Endometrium (tissue), 2 donors: ENCODE data around the gene MKLN1.
A peak's percentile ranks its signal among the peaks of the same experiment; 100 is the strongest.

Source experiments
- FAIRE-seq: peaks from 2 replicates; lab custom pipeline; 2012; peaks lifted over from hg19 to GRCh38; lab: Jason Lieb, UNC
- donor health status: control.
- donor health status: control.

Gene MKLN1

DNA sequence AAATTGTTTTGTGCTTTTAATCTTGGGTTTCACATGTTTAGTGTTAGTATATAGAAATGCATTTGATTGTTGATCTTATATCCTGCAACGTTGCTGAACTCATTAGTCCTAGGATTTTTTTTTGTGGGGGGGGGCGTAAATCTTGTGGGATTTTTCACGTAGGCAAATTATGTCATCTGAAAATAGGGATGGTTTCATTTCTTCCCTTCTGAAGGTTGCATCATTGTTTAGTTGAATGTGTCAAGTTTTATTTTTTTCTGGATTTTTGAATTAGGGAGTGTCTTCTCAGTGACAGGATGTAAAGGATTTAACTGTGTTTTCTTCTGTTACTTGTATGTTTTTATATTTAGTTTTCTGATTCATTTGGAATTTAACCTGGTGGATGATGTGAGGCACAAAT, 26.7 kb downstream of the MKLN1 start:
- FAIRE-seq: no peak

DNA sequence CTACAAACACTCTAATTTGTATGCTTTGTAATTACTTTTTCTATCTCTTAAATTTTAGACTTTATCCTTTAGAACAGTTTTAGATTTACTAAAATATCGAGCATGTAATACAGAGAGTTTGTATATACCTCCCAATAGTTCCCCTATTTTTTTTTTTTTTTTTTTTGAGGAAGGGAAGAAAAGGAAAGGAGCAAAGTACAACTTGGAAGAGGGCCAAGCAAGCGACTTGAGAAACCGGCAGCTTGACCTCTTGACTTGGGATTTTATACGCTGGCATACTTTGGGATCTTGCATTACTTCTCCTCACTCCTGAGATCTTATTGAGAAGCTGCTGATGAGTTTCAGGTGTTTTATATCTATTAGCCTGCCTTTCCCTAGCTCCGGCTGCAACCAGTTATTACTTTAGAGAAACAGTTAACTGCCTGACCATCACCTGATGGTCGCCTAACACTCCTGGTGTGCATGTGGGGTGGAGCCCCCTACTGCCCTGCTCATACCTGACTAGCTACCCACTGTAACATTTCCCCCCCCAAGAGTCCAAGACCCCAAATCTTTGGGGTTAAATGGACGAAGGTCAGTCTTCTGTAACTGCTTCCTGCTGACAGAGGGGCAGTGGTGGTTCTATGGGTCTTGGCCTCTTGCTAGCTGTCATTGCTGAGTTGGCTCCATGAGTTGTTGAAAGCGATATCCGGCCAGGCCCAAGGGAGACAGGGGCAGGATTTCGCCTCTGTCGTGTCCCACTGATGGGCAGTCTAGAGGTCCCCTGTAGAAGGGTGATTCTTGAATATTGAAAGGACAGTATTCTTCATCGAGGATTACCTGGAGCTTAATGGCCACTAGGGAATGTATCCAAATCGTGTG, 28.5 kb downstream of the MKLN1 start:
- FAIRE-seq: no peak

DNA sequence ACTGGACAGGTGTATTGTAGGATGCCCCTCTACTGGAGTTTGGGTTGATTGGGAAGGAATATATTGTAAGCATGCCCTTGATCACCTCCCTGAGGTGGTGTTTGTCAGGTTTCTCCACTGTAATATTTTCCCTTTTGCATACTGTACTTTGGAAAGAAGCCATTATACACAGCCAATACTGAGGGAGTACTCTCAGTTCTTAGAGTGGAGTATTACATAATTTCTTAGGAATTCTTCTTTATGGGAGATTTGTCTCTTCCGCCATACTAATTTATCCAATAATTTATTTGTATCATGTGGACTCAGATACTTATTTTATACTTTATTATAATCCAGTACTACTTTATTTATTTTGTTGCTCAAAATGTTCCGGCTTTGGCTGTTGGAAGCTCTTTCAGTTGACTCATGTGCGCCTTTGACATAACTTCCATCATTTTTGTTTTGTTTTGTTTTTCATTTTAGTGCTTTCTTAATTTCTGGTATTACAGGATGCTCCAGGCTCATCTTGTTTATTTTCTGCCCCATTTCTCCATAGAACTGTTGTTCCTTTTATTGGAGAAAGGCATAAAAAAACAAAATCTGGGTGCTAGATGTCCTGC, 29.7 kb downstream of the MKLN1 start:
- peak; percentile 96 for FAIRE-seq

DNA sequence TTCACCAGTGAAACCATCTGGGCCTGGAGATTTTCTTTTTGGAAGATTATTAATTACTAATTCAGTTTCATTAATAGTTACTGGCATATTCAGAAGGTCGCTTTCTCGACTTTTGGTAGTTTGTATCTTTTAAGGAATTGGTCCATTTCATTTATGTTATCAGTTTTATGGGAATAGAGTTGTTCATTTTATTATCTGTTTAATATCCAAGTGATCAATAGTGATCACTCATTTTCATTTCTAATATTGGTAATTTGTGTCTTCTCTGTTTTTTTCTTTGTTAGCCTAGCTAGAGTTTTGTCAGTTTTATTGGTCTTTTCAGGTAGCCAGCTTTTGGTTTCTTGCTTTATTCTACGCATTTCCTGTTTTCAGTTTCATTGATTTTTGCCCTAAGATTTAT, 31.0 kb downstream of the MKLN1 start:
- FAIRE-seq: no peak

DNA sequence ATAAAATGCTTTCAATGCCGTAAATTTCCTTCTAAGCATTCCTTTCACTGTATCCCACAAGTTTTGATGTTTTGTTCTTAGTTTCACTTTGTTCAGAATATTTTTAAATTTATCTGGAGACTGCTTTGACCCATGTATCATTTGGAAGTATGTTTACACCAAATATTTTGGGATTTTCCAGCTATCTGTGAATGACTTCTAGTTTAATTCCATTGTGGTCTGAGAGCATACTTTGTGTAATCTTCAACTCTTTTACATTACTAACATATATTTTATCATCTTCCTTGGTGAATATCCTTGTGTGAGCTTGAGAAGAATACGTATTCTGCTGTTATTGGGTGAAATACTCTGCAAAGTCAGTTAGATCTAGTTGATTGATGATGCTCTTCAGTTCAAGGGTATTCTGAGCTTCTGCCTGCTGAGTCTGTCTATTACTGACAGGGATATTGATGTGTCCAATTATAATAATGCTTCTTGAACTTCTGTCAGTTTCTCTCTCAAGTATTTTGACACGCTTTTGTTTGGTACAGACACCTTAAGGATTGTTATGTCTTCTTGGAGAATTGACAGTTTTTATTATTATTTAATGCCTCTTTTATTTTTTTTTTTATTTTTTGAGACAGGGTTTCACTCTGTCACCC, 31.6 kb downstream of the MKLN1 start:
- FAIRE-seq: peak; percentile 60

DNA sequence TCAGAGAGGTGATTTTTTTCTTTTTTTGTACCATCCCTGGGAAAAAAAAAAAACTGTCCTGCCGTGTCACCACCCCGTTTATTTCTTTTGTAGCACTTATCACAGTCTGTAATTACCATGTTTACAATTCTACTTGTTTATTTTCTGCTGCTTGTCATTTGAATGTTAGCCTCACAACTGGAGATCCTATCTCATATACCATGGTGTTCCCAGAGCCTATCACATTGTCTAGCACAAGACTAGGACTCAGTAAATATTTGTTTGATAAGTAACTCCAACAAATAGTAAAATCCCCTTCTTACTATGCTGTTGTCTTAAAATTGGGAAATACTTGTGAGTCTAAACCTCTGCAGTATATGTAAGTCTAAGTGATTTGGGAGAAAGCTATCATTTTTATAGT, 36.0 kb downstream of the MKLN1 start:
- FAIRE-seq: no peak

DNA sequence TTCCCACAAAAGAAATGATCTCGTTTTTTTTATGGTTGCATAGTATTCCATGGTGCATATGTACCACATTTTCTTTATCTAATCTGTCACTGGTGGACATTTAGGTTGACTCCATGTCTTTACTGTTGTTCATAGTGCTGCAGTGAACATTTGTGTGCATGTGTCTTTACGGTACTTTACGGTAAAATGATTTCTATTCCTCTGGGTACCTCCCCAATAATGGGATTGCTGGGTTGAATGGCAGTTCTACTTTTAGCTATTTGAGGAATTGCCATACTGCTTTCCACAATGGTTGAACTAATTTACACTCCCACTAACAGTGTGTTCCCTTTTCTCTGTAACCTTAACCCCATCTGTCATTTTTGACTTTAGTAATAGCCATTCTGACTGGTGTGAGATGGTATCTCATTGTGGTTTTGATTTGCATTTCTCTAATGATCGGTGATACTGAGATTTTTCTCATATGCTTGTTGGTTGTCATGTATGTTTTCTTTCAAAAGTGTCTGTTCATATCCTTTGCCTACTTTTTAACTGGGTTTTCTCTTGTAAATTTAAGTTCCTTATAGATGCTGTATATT, 37.2 kb downstream of the MKLN1 start:
- FAIRE-seq: no peak

DNA sequence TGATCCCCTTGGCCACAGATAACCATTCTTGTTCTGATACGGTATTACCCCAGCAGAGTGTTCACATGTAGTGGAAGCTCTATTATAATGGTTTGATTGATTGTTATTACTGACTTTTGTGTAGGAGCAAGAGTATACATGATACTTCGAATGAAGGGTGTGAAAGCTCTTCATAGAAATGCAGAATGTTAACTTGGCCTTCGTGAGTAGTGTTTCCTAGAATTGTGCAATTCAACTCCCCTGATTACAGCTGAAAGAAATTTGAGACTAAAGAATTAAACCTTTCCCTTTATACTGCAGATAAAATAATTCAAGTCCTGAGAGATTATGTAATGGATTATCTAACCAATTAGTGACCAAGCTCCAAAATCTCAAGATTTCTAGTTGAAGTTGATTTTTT, 38.2 kb downstream of the MKLN1 start:
- no peak for FAIRE-seq

DNA sequence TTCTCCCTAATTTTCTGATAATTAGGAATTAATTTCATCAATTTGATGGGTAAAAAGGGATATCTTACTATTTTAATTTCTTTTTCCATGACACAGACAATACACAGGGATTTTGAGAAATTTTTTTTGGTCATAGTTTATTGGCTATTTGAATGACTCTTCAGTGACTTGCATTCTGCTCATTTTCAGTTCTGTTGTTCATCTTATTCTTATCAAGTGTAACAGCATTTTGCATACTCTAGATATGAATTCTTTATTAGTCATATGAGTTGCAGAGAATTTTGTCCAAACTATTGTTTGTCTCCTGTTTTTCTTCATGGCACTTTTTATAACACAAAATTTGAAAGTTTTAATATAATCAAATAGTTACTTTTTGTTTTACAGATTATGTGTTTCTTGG, 41.7 kb downstream of the MKLN1 start:
- FAIRE-seq: no peak

DNA sequence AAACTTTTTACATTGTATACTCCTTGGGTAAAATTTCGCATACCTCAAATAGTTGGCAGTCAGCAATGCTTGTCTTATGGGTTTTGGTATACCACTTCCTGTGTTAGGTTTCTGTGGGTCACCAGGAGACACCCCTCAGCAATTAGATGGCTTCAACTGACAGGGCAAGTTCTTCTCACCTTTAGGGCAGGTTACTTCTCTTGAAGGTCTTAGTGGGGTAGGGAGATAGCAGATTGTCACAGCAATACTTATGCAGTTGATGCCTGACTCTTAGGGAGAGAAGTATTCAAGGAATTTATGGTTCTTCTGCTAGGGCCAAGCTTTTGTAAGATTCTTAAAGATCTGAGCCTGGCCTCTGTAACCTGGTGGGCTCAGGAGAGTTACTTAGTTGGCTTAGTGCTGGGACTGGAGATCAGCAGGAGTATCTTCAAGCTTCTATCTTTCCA, 42.9 kb downstream of the MKLN1 start:
- no peak for FAIRE-seq

DNA sequence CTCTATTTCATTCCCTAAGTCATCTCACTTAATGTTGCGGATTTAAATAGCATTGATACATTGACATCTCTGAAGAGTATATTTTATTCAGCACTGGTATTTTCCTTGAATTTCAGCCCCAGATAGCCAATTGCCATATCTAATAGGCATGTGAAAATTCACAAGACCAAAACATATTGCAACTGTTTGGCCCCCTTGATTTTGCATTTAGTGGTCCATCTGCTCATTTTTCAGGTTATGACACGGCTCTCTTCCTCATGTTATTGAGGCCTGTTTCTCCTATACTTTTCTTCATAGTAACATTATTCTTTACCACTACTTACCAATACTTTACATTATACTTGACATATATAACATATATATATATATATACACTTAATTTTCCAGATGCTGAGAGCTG, 43.7 kb downstream of the MKLN1 start:
- FAIRE-seq: no peak

DNA sequence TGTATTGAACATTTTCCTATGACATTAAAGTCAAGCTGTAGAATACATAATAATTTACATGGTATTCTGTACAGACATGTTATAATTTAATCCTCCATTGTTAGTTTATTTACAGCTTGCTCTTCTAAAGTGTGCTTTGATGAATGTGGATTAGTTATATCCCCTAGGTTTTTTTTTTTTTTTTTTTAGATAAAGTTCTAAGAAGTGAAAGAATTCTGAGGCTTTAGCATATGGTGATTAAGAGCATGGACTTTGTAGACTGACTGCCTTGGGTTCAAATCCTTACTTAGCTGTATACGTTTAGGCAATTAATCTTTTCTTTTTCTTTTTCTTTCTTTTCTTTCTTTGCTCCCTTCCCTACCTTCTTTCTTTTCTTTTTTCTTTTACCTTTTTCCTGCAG, 44.9 kb downstream of the MKLN1 start:
- no peak for FAIRE-seq

DNA sequence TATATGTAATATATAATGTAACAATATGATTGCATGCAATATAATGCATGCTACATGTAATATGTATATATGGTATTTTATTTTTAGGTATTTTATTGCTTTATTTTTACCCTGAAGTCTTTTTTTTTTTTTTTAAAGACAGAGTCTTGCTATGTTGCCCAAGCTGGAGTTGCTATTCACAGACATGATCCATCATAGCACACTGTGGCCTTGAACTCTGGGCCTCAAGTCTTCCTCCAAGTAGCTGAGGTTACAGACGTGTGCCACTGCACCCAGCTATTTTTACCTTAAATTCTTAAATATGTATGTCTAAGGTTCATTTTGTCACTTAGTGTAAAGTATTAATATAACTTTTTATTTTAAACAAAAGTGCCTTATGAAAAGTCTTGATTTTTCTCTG, 47.1 kb downstream of the MKLN1 start:
- no peak for FAIRE-seq

DNA sequence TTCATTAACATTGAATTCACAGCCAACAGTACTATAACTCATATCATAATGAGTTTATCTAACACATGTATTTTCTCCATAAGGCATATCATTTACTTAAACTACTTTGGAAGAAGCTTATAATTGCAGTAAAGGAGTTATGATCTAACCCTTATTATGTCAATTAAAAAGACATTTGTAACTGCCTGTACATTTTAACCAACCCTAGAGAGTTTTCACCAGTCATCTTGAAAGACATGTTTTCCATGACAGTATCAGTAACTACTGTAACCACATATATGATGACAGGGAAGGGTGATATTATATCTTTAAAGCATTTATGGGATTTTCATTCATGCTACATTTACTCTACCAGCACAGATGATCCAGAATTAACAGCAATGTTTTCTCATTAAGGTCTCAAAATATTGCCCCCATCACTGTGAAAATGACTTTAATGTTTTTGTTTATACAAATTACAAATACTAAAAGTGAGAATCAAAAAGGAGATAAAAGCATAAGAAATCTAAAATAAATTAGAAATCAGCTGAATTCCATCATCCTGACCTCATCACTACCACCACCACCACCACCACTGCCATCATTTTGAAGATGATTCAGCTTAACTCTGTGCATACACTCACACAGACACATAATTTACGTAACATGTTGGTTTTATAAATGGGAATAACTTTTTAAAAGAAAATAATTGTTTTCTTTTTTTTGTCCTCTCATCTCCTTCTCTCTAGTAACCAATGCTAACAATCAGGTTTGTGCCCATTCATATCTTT, 53.6 kb downstream of the MKLN1 start:
- FAIRE-seq: no peak

DNA sequence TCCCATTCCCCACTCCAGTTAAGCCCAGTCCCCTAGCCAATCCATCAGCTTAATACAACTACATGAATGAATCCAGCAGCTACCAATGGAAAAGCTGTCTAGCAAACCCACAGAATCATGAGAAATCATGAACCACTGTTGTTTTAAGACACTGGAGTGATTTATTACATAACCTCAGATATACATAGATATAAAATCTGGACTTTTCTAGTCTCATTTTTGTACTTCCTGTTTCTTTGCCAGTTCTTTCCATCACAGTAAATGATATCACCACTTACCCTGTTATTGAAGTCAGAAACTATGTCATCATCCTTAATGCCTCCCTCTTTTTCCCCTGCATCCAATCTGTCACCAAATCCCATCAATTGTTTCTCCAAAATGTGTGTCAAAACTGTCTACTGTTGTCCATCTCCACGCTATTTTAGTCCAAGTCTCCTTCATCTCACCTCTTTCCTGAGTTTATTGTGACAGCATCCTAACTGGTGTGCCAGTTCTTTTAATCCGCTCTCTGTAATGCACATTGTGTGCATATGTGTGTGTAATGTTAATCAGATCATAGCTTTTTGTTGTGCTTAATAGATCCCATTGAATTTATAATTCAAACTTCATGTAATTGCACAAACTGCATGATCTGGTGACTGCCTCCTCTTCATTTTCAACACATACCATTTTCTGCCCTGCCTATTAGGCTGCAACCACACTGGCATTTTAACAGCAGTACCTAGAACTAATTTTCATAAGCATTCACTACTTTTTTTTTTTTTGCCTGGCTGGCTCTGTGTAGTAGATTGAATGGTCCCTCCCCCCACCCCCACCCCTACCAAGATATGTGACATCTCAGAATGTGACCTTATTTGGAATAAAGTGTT, 56.0 kb downstream of the MKLN1 start:
- FAIRE-seq: no peak

DNA sequence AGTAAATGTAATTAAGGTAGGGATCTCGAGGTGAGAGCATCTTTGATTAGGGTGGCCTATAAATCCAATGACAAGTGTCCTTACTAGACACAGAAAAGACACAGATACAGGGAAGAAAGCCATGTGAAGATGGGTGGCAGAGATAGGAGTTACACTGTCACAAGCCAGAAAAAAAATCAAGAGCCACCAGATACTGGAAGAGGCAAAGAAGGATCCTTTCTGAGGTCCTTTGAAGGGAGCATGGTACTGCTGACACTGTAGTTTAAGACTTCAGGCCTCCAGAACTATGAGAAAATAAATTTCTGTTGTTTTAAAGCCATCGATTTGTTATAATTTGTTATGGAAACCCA, 56.6 kb downstream of the MKLN1 start:
- no peak for FAIRE-seq

DNA sequence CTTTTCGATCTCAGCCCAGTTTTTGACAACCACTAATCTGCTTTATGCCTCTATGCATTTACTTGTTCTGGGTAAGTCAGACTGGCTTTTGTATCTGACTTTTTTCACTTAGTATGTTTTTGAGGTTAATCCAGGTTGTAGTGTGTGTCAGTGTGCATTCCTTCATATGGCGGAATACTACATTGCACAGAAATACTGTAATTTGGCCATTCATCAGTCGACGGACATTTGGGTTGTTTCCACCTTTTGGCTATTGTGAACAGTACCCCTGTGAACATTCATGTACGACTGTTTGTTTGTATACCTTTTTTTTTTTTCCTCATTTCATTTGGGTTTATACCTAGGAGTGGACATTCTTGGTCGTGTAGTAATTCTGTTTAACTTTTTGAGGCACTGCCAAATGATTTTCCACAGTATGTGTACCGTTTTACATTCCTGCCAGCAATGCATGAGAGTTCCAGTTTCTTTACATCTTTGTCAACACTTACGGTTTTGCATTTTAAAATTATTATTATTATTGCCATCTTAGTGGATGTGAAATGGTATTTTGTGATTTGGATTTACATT, 57.4 kb downstream of the MKLN1 start:
- no peak for FAIRE-seq

DNA sequence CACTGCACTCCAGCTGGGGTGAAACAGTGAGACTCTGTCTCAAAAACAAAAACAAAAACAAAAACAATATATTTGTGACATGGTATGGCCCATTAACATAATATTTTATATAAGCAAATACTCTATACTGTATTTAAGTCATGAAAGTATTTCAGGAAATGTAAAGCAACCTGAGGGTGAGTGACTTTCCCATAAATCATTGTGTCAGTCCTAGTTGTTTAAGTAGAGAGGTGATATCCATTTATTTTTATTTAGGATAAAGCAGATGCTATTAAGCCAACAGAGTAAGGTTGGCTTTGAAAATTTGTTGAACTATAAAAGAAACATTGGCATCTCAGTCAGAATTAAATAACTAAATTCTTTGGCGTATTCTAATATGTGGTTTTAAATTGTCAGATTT, 60.5 kb downstream of the MKLN1 start:
- FAIRE-seq: no peak

DNA sequence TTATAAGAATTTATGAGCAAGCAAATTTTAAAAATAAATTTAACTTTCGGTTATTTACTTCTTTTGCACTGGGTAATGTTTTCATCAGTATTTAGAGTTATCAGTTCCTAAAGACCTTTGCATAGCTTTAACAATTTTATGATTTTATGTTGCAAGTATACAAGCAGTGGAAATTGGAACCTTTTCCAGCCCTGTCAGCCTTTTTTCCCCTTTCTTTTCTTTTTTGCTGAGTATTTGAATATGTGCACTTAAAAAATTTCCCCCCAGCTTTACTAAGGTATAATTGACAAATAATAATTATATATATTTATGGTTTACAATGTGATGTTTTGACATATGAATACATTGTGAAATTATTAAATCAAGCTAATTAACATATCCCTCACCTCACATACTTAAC, 62.6 kb downstream of the MKLN1 start:
- no peak for FAIRE-seq

DNA sequence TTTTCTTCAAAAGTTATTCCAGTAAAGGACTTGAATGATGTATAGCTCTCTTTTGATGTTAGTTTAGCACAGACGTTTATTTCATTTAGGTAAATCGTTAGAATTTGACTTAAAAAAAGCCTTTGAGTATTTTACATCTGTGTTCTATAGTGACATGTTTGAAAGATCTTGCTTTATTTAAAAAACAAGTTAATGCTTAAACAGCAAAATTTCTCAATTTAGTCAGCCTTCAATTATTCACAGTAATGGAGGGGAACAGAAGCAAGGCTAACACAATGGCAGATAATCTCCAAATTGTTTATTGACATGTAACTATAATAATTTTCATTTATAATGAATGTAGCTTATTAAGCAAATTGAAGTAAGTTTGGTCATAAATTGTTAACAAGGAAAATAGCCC, 63.5 kb downstream of the MKLN1 start:
- no peak for FAIRE-seq

DNA sequence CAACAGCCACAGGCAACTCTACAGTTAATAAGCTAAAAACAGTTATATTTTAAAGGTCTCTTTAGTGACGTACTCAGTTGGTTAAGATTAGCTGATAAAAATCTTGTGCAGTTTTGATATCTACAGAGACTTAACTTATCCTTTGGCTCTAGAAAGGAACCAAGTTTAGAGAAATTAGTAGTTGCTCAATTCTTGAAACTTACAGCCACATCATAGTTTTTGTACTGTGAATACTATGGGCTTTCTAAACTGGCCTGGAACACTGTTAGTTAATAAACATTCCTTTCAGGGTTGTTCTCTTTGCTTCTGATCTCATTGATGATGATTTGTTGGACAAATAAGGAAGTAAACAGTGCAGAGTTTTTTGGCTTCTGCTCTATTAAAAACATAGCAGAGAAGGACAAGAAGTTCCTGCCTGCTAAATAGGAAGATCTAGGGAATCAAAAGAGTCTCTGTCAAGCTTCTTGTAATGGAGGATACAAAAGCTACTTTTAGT, 73.1 kb downstream of the MKLN1 start:
- no peak for FAIRE-seq
